Panc1 (cell line): ENCODE results near the gene MBOAT7.

Experiments used
- CTCF ChIP-seq: fragments of 450-650 bp; IDR thresholded peaks from 2 replicates; pipeline ENCODE4 v1.5.1; 2017; ENCODE audit warnings: mild to moderate bottlenecking
- POLR2AphosphoS5 ChIP-seq: IDR thresholded peaks from 2 replicates; pipeline ENCODE4 v1.6.1; 2012; ENCODE audit warnings: mild to moderate bottlenecking, low read depth, low read length, moderate library complexity
- REST ChIP-seq, 2 experiments: IDR thresholded peaks; 2 replicates each; pipeline ENCODE4 v1.6.1; 2011 to 2012; ENCODE audit warnings: low read depth in 2 of 2, control low read depth in 1 of 2, low read length in 1 of 2, mild to moderate bottlenecking in 1 of 2, moderate library complexity in 1 of 2; ENCODE audit not compliant: insufficient read depth in 1 of 2
- SIN3A ChIP-seq: IDR thresholded peaks from 2 replicates; pipeline ENCODE4 v1.6.1; 2012; ENCODE audit warnings: low read depth, mild to moderate bottlenecking, low read length, moderate library complexity, borderline replicate concordance; ENCODE audit not compliant: insufficient read depth
- TCF7L2 ChIP-seq: IDR thresholded peaks from 2 replicates; pipeline ENCODE4 v1.6.1; 2011; ENCODE audit warnings: mild to moderate bottlenecking, low read depth, low read length, inconsistent platforms

- TF ChIP-seq CTCF (no peak), REST (IDR thresholded peaks at IDR 0.05; ENCODE audit: insufficient read depth in 1 of 2, low read depth in 2 of 2, low read length in 1 of 2) (no peak), SIN3A (no peak), POLR2AphosphoS5 (no peak), TCF7L2 (0 out of 2 replicates have a peak, but pooled peaks have one; percentile 6)
Measured at GRCh38 chr19:54162884-54163283, 26.5 kb downstream of the MBOAT7 start.
